Subcutaneous adipose tissue (tissue), 4 donors: ENCODE results near the gene SLU7. TPM values are rescaled to one million over a fixed set of nuclear protein-coding genes. Genes with fewer than 3 reads are reported as not detected.

Experiments used
- CTCF ChIP-seq: fragments of 450-650 bp; IDR thresholded peaks from one replicate; pipeline ENCODE4 v1.5.1; 2016; ENCODE audit warnings: low read depth, mild to moderate bottlenecking, control low read depth, antibody characterized with exemption, moderate library complexity
- total RNA-seq, 4 donors: library from RNA; depleted of rRNA; stranded (reverse); fragments of >200 nt; gene quantifications; one replicate each; pipeline ENCODE4 v1.1.0, GENCODE V29; 2016

The SLU7 gene
- total RNA-seq, 4 donors from 2014 or later = 42.8 to 98.0 (median 70.5) TPM

DNA sequence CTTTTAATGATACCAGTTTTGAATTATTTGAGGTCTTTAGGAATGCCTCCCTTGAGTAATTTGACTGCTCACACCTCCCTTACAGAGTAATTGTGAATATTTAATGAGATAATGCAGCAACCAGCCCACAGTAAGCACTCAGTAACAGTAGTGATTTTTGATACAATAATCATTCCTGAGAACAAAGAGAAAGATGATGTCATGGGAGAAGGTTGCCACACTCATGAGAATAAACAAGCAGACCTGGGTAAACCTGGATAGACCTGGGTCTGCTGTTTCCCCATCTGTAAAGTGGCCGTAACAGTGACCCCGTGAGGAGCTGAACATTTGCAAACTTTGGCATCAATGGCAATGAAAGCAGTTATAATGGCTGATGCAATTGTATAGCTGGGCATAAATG is 52.7 kb downstream of the SLU7 start:
- no peak for TF ChIP-seq CTCF

DNA sequence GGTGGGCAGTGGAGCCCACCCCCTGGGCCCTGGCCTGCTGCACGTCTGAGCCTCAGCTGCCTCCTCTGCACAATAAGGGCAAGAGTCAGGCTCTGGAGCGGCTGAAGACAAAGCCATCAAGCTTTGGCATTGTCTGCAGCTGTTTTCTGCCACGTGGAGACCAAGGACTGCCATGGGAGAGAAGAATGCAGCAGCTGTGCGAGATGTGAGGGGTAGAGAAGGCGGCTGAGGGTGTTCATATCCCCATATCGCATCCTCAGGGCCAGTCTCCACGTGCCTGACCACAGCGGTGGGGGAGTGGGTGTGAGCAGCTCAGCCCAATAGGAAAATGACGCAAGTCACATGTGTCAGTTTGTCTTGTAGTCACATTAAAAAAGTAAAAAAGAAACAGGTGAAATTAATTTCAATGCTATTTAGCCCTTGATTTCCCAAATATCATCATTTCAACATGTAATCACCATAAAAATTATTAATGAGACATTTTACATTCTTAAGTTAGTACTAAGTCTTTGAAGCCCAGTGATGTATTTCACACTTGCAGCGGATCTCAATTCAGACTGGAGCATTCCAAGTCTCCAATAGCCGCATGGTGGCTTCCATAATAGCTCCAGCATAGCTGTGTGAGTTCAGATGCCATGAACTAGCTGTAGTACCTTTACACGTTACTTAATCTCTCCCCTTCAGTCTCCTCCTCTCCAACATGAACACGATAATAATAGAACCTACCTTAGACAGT is 55.1 kb downstream of the SLU7 start:
- no peak for TF ChIP-seq CTCF

- TF ChIP-seq CTCF = no peak
These were observed 55.7 kb downstream of the SLU7 start for GRCh38 chr5:160363211-160363610.

GRCh38 chr5:160361624-160362228 is 57.2 kb downstream of the SLU7 start:
- no peak for TF ChIP-seq CTCF

GRCh38 chr5:160360310-160360709 is 58.6 kb downstream of the SLU7 start:
- TF ChIP-seq CTCF = no peak

- no peak for TF ChIP-seq CTCF
These were observed 59.1 kb downstream of the SLU7 start for GRCh38 chr5:160359816-160360215.

DNA sequence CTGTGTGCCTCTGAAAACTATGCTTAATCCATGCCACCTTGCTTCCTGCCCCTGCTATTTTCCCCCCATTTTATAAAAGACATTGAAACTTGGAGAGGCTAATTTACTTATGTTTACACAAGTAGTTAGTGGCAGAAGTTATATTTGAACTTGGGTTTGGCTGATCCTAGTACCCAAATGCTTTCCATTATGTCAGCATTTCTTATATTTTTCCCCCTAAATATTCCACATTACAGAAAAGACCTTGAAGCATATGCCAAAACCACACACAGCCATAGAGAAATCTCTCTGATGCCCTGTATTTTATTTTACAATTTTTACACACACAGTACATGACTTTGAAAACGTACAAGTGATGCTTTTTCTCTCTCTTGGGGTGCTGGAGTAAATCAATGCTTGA is 59.6 kb downstream of the SLU7 start:
- TF ChIP-seq CTCF = no peak
